ENCODE results near the gene MC2R.

The MC2R gene

GRCh38 chr18:13930964-13931363 lies 15.6 kb upstream of the MC2R start:
- TF ChIP-seq, protein P1, sequence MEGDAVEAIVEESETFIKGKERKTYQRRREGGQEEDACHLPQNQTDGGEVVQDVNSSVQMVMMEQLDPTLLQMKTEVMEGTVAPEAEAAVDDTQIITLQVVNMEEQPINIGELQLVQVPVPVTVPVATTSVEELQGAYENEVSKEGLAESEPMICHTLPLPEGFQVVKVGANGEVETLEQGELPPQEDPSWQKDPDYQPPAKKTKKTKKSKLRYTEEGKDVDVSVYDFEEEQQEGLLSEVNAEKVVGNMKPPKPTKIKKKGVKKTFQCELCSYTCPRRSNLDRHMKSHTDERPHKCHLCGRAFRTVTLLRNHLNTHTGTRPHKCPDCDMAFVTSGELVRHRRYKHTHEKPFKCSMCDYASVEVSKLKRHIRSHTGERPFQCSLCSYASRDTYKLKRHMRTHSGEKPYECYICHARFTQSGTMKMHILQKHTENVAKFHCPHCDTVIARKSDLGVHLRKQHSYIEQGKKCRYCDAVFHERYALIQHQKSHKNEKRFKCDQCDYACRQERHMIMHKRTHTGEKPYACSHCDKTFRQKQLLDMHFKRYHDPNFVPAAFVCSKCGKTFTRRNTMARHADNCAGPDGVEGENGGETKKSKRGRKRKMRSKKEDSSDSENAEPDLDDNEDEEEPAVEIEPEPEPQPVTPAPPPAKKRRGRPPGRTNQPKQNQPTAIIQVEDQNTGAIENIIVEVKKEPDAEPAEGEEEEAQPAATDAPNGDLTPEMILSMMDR (IDR thresholded peaks at IDR 0.05; ENCODE audit: insufficient read depth, low read depth, low read length, missing control alignments) = no peak
- no peak for DNase-seq (ENCODE audit: low read depth)
- H3K4me3 ChIP-seq (ENCODE audit: low read depth, low read length) = no peak overlapping the region

DNA sequence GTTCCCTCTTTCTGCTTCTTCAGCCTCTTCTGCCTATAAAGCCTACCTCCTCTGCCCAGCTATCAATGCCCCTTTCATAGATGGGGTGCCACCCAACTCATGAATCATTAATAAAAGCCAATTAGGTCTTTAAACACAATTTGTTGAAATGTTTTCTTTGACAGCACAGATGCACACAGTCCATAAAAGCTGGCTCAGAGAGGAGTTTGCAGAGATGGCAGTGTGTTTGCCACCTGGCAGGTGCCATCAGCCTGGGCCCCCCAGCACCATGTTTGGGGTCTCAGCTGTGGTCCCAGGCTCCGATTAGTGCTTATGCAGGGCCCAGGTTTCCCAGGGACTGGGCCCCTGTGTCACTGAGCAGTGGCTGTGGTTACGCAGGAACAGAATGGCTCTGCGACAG lies 7.9 kb upstream of the MC2R start:
- H3K4me3 ChIP-seq (ENCODE audit: low read depth, low read length) = no peak overlapping the region
- DNase-seq (ENCODE audit: low read depth) = no peak
- TF ChIP-seq, protein P1 (IDR thresholded peaks at IDR 0.05; ENCODE audit: insufficient read depth, low read depth, low read length, missing control alignments) = no peak

GRCh38 chr18:13918898-13919297 lies 3.6 kb upstream of the MC2R start:
- H3K4me3 ChIP-seq (ENCODE audit: low read depth, low read length) = no peak overlapping the region
- TF ChIP-seq, protein P1 (IDR thresholded peaks at IDR 0.05; ENCODE audit: insufficient read depth, low read depth, low read length, missing control alignments) = no peak
- DNase-seq (ENCODE audit: low read depth) = no peak

GRCh38 chr18:13917401-13917800 lies 2.1 kb upstream of the MC2R start:
- TF ChIP-seq, protein P1 (IDR thresholded peaks at IDR 0.05; ENCODE audit: insufficient read depth, low read depth, low read length, missing control alignments) = no peak
- DNase-seq (ENCODE audit: low read depth) = no peak
- no peak overlapping the region for H3K4me3 ChIP-seq (ENCODE audit: low read depth, low read length)

DNA sequence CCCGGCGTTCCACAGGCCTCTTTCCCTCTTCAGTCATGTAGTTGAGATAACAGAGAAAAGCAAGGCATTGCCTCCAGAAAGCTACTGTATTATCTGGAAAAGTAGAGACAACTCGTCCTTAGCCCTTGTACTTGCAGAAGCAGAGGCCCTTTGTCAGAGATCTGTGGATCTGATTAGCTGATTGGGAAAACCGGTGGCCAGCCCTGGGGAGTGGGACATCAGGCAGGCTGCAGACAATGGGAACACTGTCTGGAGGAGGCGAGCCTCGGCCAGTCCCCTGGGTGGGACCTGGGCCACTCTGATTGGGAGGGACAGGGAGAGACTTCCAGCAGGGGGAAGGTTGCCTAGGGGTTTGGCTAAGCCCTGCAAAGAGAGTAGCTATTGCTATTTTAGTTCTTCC lies 1.2 kb upstream of the MC2R start:
- DNase-seq (ENCODE audit: low read depth) = no peak
- TF ChIP-seq, protein P1 (IDR thresholded peaks at IDR 0.05; ENCODE audit: insufficient read depth, low read depth, low read length, missing control alignments) = no peak
- H3K4me3 ChIP-seq (ENCODE audit: low read depth, low read length) = no peak overlapping the region

GRCh38 chr18:13915995-13916431 lies 677 bp upstream of the MC2R start:
- H3K4me3 ChIP-seq (ENCODE audit: low read depth, low read length) = no peak overlapping the region
- TF ChIP-seq, protein P1 (IDR thresholded peaks at IDR 0.05; ENCODE audit: insufficient read depth, low read depth, low read length, missing control alignments) = no peak
- DNase-seq (ENCODE audit: low read depth) = no peak

DNA sequence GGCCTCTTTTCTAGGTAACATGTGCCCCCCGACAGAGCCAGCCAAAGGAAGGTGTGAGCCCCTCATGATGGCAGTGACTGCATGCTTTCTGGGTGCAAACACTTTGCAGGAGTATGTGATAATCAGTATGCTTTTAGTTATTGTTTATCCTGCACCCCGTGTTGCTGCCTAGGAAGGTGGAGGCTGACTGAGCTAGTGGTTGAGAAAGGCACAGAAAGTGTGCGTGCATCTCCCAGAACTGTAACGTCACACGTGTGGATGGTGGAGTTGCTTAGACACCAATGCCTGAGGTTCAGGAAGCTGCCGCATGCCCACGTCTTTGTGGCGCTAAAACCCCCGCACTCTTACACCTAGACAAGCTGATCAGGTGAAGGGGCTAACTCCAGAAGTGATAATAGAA lies 580 bp downstream of the MC2R start:
- H3K4me3 ChIP-seq (ENCODE audit: low read depth, low read length) = no peak overlapping the region
- no peak for DNase-seq (ENCODE audit: low read depth)
- TF ChIP-seq, protein P1 (IDR thresholded peaks at IDR 0.05; ENCODE audit: insufficient read depth, low read depth, low read length, missing control alignments) = no peak

All from GM12865 (cell line).